ENCODE measurements around the gene OR1F1. TPM values are rescaled to one million over a fixed set of nuclear protein-coding genes. Genes with fewer than 3 reads are reported as not detected.

Gene OR1F1
- total and polyA plus RNA-seq, 9 of the 15 experiments (the other 6 are each of a cell fraction or from before 2014, with no cell fraction given) = 0.15 to 0.61 (median 0.35) TPM; not detected in 3

GRCh38 chr16:3157229-3158025, 30.6 kb upstream of the OR1F1 start (continued):
- TF ChIP-seq ZNF407 (IDR thresholded peaks at IDR 0.05; ENCODE audit: low read depth) (peak; percentile 66), ZBTB40 (IDR thresholded peaks at IDR 0.05) (peak; percentile 77), ZBTB40 (CRISPR knock-in tag; IDR thresholded peaks at IDR 0.05) (no peak), EP400 (IDR thresholded peaks at IDR 0.05) (0 out of 2 replicates have a peak, but pooled peaks have one; percentile 40), ZNF143 (CRISPR knock-in tag; IDR thresholded peaks at IDR 0.05) (no peak), MTA1 (IDR thresholded peaks at IDR 0.05; ENCODE audit: borderline replicate concordance) (peak; percentile 63; the same call in 1 of the 2 replicates), HMBOX1 (IDR thresholded peaks at IDR 0.05) (peak; percentile 80)
